GM12878 (cell line): Measurements from ENCODE around the gene NIFK. TPM values are rescaled to one million over a fixed set of nuclear protein-coding genes. Genes with fewer than 3 reads are reported as not detected.

Source experiments
- ATAC-seq: fragments of 200-7000 bp; cut with Tn5 transposase; 3 replicates; pipeline ENCODE4 v1.9.1; 2020; ENCODE audit warnings: mild to moderate bottlenecking, moderate library complexity
- BruUV-seq: library from RNA; stranded (reverse); fragments of 400-500 nt; replicated peaks from 2 replicates; lab custom pipeline; 2021; lab: Mats Ljungman, UMichigan
- CTCF ChIA-PET: fragments of 300-600 bp; sonication (Branson Sonifier 250); formaldehyde crosslinking; extraction: SDS; loops from one replicate; lab custom pipeline; 2021; ENCODE audit warnings: inconsistent platforms; lab: Yijun Ruan, JAX
- POLR2A ChIA-PET: fragments of 350-600 bp; formaldehyde crosslinking; extraction: SDS; loops from one replicate; lab custom pipeline; 2021; ENCODE audit warnings: inconsistent platforms; lab: Charles Lee
- RAD21 ChIA-PET: fragments of 300-600 bp; sonication (Branson Sonifier 250); formaldehyde crosslinking; loops from one replicate; lab custom pipeline; 2023; ENCODE audit warnings: antibody characterized with exemption; ENCODE audit not compliant: unreplicated experiment; lab: Charles Lee
- SMC1A ChIA-PET: fragments of 300-600 bp; sonication (Branson Sonifier 250); formaldehyde crosslinking; loops from one replicate; lab custom pipeline; 2023; ENCODE audit not compliant: unreplicated experiment, uncharacterized antibody; lab: Charles Lee
- DNase-seq: peaks from one replicate; pipeline ENCODE4 v3.0.0-alpha.2; 2011; ENCODE audit warnings: low read depth, low spot score
- FAIRE-seq: peaks from 3 replicates; lab custom pipeline; 2011; peaks lifted over from hg19 to GRCh38; lab: Jason Lieb, UNC
- H2AFZ ChIP-seq: 2 replicates; pipeline ENCODE4 v1.6.0; 2011; ENCODE audit warnings: low read depth, low read length, control low read depth; ENCODE audit not compliant: control insufficient read depth
- H3K27ac ChIP-seq: 2 replicates; pipeline ENCODE4 v1.5.1; 2011; ENCODE audit warnings: control low read depth; ENCODE audit not compliant: control insufficient read depth, insufficient read depth
- H3K27me3 ChIP-seq, 2 experiments: replicated peaks in 1 of 2; 2 replicates each; pipeline versions ENCODE4 v1.6.0 to v1.6.1; 2011; ENCODE audit warnings: low read length in 1 of 2; ENCODE audit not compliant: control insufficient read depth in 2 of 2, insufficient read depth in 2 of 2
- H3K36me3 ChIP-seq, 2 experiments: 2 replicates each; pipeline ENCODE4 v1.5.1; 2011; ENCODE audit warnings: low read length in 1 of 2; ENCODE audit not compliant: control insufficient read depth in 2 of 2, insufficient read depth in 2 of 2
- H3K4me1 ChIP-seq: 2 replicates; pipeline ENCODE4 v1.6.1; 2011; ENCODE audit warnings: mild to moderate bottlenecking, low read length, moderate library complexity, mixed read lengths; ENCODE audit not compliant: control insufficient read depth, insufficient read depth
- H3K4me2 ChIP-seq: 2 replicates; pipeline ENCODE4 v1.6.0; 2011; ENCODE audit warnings: control low read depth; ENCODE audit not compliant: control insufficient read depth, insufficient read depth
- H3K4me3 ChIP-seq: fragments of 200-600 bp; sonication (generic); 2 replicates; pipeline ENCODE4 v1.5.1; 2016
- H3K79me2 ChIP-seq: 2 replicates; pipeline ENCODE4 v1.6.0; 2011; ENCODE audit warnings: low read length; ENCODE audit not compliant: control insufficient read depth, insufficient read depth
- H3K9ac ChIP-seq: 2 replicates; pipeline ENCODE4 v1.8.0; 2011; ENCODE audit warnings: low read length, control low read depth, mixed read lengths; ENCODE audit not compliant: control insufficient read depth, insufficient read depth
- H3K9me3 ChIP-seq: replicated peaks from 3 replicates; pipeline ENCODE4 v1.5.1; 2011; ENCODE audit warnings: mild to moderate bottlenecking, low read length; ENCODE audit not compliant: control insufficient read depth, insufficient read depth
- H4K20me1 ChIP-seq: 2 replicates; pipeline ENCODE4 v1.6.0; 2011; ENCODE audit not compliant: control insufficient read depth, insufficient read depth
- ATF2 ChIP-seq: IDR thresholded peaks from 2 replicates; pipeline ENCODE4 v1.6.1; 2012; ENCODE audit warnings: low read length, inconsistent platforms
- HDAC6 ChIP-seq: fragments of 200-600 bp; sonication (generic); IDR thresholded peaks from one replicate; pipeline ENCODE4 v1.8.0; 2017; ENCODE audit warnings: antibody characterized with exemption; ENCODE audit not compliant: unreplicated experiment
- MEF2A ChIP-seq: IDR thresholded peaks from 2 replicates; pipeline ENCODE4 v1.6.1; 2011; ENCODE audit warnings: low read depth, mild to moderate bottlenecking, low read length, moderate library complexity; ENCODE audit not compliant: insufficient read depth
- RELB ChIP-seq: fragments of 450-650 bp; IDR thresholded peaks from 2 replicates; pipeline ENCODE4 v1.6.1; 2017; ENCODE audit warnings: low read depth, mild to moderate bottlenecking, moderate library complexity
- SPI1 ChIP-seq: IDR thresholded peaks from 2 replicates; pipeline ENCODE4 v1.6.1; 2011; ENCODE audit warnings: low read depth, mild to moderate bottlenecking, low read length, moderate library complexity, borderline replicate concordance; ENCODE audit not compliant: insufficient read depth
- SRF ChIP-seq, 2 experiments: IDR thresholded peaks; 2 replicates each; pipeline ENCODE4 v1.6.1; 2011; ENCODE audit warnings: low read depth in 2 of 2, low read length in 2 of 2, mild to moderate bottlenecking in 1 of 2, moderate library complexity in 1 of 2
- TBL1XR1 ChIP-seq: IDR thresholded peaks from 2 replicates; pipeline ENCODE4 v1.6.1; 2012; ENCODE audit warnings: low read depth, low read length, improper control_type of control experiment
- TCF7 ChIP-seq: IDR thresholded peaks from 2 replicates; pipeline ENCODE4 v1.6.1; 2014; ENCODE audit warnings: antibody characterized with exemption, borderline replicate concordance
- ZSCAN29 ChIP-seq: fragments of 450-650 bp; IDR thresholded peaks from 2 replicates; pipeline ENCODE4 v1.6.1; 2017; ENCODE audit warnings: mild to moderate bottlenecking, moderate library complexity
- WGBS: methylation state at CpG from one replicate; pipeline ENCODE4 v1.1.6; 2016; ENCODE audit warnings: low lambda C conversion rate; ENCODE audit not compliant: insufficient replicate concordance, insufficient coverage; ENCODE audit errors: missing lambda C conversion rate; 5-methylcytosine and 5-hydroxymethylcytosine counted together
- in situ Hi-C: fragments of 300-500 bp; cut with MboI; formaldehyde crosslinking; loops from 9 replicates; pipeline ENCODE4 v1.14.3; 2018; ENCODE audit warnings: mixed read lengths
- intact Hi-C: fragments of 100-400 bp; cut with micrococcal nuclease; formaldehyde crosslinking; loops from one replicate; pipeline ENCODE4 v1.14.2; 2022; ENCODE audit not compliant: unreplicated experiment
- polyA plus RNA-seq, 11 experiments: library from polyadenylated mRNA; depleted of rRNA in 4 of 11; unstranded in 6 of 11; stranded (reverse) in 5 of 11; fragments of >200 nt; fragmentation: Nextera tagmentation in 4 of 11; fragmentation: Illumina TruSeq in 1 of 11; extraction: Ambion mirVana in 4 of 11; extraction: Trizol in 1 of 11; gene quantifications; 1 replicate in 1 of 11; 2 replicates in 10 of 11; pipeline versions ENCODE4 v1.2.1 to v1.2.3, GENCODE V29; 2011 to 2016; ENCODE audit warnings: inconsistent platforms in 2 of 11, missing spikeins in 2 of 11, low read depth in 1 of 11
- total RNA-seq, 4 experiments: library from RNA; depleted of rRNA in 3 of 4; stranded (reverse); fragments of >200 nt in 3 of 4; fragmentation: Illumina TruSeq in 1 of 4; extraction: Trizol in 1 of 4; gene quantifications; 2 replicates each; pipeline versions ENCODE4 v1.2.1 to v1.2.3, GENCODE V29; 2013 to 2021
- TF ChIP-seq, protein P1 (sequence below): IDR thresholded peaks from 2 replicates; pipeline ENCODE4 v1.6.1; 2011; ENCODE audit warnings: mild to moderate bottlenecking, low read depth, low read length, moderate library complexity; ENCODE audit not compliant: insufficient replicate concordance

NIFK gene
- total and polyA plus RNA-seq, 10 of the 15 experiments (the other 5 are each of a cell fraction or from before 2014, with no cell fraction given), result 47.2 to 286 (median 157) TPM

DNA sequence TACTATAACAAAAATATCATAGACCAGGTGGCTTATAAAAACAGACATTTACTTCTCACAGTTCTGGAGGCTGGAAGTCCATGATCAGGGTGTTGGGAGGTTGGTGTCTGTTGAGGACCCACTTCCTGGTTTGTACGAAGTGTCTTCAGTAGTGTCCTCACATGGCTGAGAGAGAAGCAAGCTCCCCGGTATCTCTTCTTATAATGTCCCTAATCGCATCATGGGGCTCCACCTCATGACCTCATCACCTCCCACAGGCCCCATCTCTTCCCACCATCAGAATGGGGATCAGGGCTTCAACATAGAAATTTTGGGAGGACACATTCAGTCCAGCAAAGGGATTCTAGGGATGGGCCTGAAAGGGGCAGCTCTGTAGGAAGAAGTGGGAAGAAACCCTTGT, 4.8 kb upstream of the NIFK start:
- 80% methylated on average over 3 of the region's 3 CpGs for WGBS
- Histone ChIP-seq H3K27me3 (no peaks in the 10 kb centered on the region), H3K79me2 (peaks cover 3% of the 10 kb centered on the region), H3K4me1 (no peaks in the 10 kb centered on the region), H3K36me3 (no peaks in the 10 kb centered on the region), H3K4me2 (no peak overlapping the region), H2AFZ (no peak overlapping the region), H3K9ac (no peak overlapping the region), H3K4me3 (no peak overlapping the region), H4K20me1 (no peaks in the 10 kb centered on the region), H3K9me3 (no peaks in the 10 kb centered on the region), H3K27ac (no peak overlapping the region)
- in situ Hi-C loops, result no loop called here
- ATAC-seq (no peak), DNase-seq (no peak), FAIRE-seq (no peak)
- POLR2A ChIA-PET, result no interaction called here
- CTCF ChIA-PET, result no interaction called here
- BruUV-seq, result no TSS peak
- intact Hi-C loops, result loop anchor here (10.0 kb wide), 1 partner anchor 337 kb away; no protein-coding TSS in a partner anchor
- RAD21 ChIA-PET, result no interaction called here
- TF ChIP-seq SRF (IDR thresholded peaks at IDR 0.05; ENCODE audit: low read depth in 2 of 2, low read length in 2 of 2), result no peak
- no peak for TF ChIP-seq SPI1
- TF ChIP-seq RELB, result no peak
- TF ChIP-seq ATF2, result no peak
- TF ChIP-seq HDAC6, result no peak
- TF ChIP-seq, protein P1, sequence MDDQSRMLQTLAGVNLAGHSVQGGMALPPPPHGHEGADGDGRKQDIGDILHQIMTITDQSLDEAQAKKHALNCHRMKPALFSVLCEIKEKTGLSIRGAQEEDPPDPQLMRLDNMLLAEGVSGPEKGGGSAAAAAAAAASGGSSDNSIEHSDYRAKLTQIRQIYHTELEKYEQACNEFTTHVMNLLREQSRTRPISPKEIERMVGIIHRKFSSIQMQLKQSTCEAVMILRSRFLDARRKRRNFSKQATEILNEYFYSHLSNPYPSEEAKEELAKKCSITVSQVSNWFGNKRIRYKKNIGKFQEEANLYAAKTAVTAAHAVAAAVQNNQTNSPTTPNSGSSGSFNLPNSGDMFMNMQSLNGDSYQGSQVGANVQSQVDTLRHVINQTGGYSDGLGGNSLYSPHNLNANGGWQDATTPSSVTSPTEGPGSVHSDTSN, result no peak
- TF ChIP-seq TBL1XR1, result no peak
- no peak for TF ChIP-seq MEF2A
- no peak for TF ChIP-seq TCF7
- TF ChIP-seq ZSCAN29, result no peak
- SMC1A ChIA-PET, result no interaction called here
